Measurements from ENCODE around the gene EML1. TPM values are rescaled to one million over a fixed set of nuclear protein-coding genes. Genes with fewer than 3 reads are reported as not detected.

The EML1 gene
- polyA plus RNA-seq, 3 donors from 2014 or later, result not detected

DNA sequence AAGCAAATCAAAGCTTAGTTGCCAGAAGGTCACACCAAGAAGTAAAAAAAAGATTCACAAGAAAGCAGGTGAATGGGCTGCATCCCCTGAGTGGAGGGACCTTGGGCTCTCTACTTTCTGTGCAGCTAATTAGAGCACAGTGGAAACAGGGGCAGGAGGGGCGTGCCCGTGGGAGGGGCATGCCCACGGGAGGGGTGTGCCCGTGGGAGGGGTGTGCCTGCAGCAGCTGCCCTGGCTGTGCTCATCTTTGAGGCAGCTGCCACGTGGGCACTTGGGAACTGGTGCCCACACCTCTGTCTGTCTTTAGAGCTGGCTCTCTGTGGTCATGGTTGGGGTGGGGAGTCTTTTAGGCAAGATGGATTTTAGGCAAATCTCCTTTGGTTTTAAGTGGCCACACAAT, 60.0 kb downstream of the EML1 start:
- Mint-ChIP-seq H3K9me3 (peaks cover 0 to 3% (median 1%) of the 10 kb centered on the region in 6 donors), H3K4me3 (no peak overlapping the region), H3K4me1 (no peaks in the 10 kb centered on the region), H3K27me3 (ENCODE audit: low read depth in 3 of 3) (peaks cover 2 to 17% (median 11%) of the 10 kb centered on the region in 3 donors), H3K27ac (no peak overlapping the region), H3K36me3 (no peaks in the 10 kb centered on the region)
- DNase-seq, result no peak

DNA sequence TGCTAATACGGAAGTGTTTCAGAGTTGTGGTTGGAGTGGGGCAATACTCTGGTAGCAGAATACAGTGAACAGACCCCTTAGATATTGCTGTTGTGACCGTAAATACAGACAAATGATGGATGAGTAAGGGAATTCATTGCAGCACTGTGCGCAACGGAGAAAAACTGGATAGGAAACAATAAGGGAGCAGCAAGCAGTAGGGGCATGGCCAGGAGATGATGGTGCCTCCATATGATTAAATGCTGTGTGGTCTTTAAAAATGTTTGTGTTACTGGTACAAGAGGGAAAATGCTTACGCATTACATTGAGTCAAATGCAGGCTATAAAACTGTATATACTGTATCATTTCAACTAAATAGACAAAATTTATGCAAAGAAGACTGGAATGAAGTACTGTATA, 61.6 kb downstream of the EML1 start:
- no peak overlapping the region for H3K4me3 Mint-ChIP-seq
- no peaks in the 10 kb centered on the region for H3K9me3 Mint-ChIP-seq
- DNase-seq, result no peak
- H3K27ac Mint-ChIP-seq, result no peak overlapping the region
- no peaks in the 10 kb centered on the region for H3K36me3 Mint-ChIP-seq
- H3K27me3 Mint-ChIP-seq (ENCODE audit: low read depth in 3 of 3), result peaks cover 2 to 15% (median 11%) of the 10 kb centered on the region in 3 donors
- H3K4me1 Mint-ChIP-seq, result no peaks in the 10 kb centered on the region

- Mint-ChIP-seq H3K4me1 (no peaks in the 10 kb centered on the region), H3K36me3 (no peaks in the 10 kb centered on the region), H3K4me3 (no peak overlapping the region), H3K27ac (no peak overlapping the region), H3K9me3 (no peaks in the 10 kb centered on the region), H3K27me3 (ENCODE audit: low read depth in 3 of 3) (peaks cover 2 to 14% (median 13%) of the 10 kb centered on the region in 3 donors)
- no peak for DNase-seq
Observed at GRCh38 chr14:99855271-99855670, 62.1 kb downstream of the EML1 start.

DNA sequence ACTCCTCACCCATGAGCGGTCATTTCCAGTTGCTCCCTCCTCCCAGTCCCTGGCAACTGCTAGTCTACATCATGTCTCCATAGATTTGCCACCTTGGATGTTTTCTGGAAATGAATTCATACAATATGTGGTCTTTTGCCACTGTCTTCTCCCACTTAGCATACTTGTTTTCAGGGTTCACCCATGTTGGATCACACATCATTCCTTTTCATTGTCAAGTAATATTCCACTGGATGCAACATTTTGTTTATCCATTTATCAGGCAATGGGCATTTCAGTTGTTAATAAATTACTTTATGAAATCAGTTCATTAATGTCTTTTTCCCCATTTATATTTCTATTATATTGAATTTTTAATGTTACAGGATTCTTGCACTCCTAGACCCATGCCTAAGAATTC, 64.3 kb downstream of the EML1 start:
- H3K27me3 Mint-ChIP-seq (ENCODE audit: low read depth in 3 of 3), result peaks cover 2 to 6% (median 5%) of the 10 kb centered on the region in 3 donors
- DNase-seq, result no peak
- no peaks in the 10 kb centered on the region for H3K36me3 Mint-ChIP-seq
- H3K9me3 Mint-ChIP-seq, result no peaks in the 10 kb centered on the region
- H3K4me3 Mint-ChIP-seq, result no peak overlapping the region
- no peak overlapping the region for H3K27ac Mint-ChIP-seq
- no peaks in the 10 kb centered on the region for H3K4me1 Mint-ChIP-seq

- Mint-ChIP-seq H3K4me1 (no peaks in the 10 kb centered on the region), H3K27ac (no peak overlapping the region), H3K9me3 (no peaks in the 10 kb centered on the region), H3K36me3 (no peaks in the 10 kb centered on the region), H3K27me3 (ENCODE audit: low read depth in 3 of 3) (peaks cover 1 to 5% (median 3%) of the 10 kb centered on the region in 3 donors), H3K4me3 (no peak overlapping the region)
- DNase-seq, result no peak
Observed at GRCh38 chr14:99860219-99860618, 67.0 kb downstream of the EML1 start.

DNA sequence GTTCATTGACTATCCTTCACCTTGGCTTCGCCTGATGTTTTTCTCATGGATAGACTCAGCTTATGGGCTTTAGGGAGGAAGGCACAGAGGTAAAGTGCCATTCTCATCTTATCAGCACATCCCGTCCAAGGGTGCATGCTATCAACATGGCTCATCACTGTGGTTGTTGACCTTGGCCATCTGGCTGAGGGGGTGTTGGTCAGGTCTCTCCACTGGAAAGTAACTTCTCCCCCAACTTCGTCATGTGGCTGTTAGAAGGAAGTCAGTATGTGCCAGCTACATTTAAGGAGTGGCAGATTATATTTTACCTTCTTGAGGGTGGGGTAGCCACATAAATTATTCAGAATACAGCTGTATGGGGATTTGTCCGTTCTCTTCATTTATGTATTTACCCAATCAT, 68.9 kb downstream of the EML1 start:
- H3K9me3 Mint-ChIP-seq, result no peaks in the 10 kb centered on the region
- no peaks in the 10 kb centered on the region for H3K4me1 Mint-ChIP-seq
- no peak for DNase-seq
- peaks cover 3 to 7% (median 4%) of the 10 kb centered on the region in 3 donors for H3K27me3 Mint-ChIP-seq (ENCODE audit: low read depth in 3 of 3)
- no peak overlapping the region for H3K4me3 Mint-ChIP-seq
- no peaks in the 10 kb centered on the region for H3K36me3 Mint-ChIP-seq
- H3K27ac Mint-ChIP-seq, result no peak overlapping the region

DNA sequence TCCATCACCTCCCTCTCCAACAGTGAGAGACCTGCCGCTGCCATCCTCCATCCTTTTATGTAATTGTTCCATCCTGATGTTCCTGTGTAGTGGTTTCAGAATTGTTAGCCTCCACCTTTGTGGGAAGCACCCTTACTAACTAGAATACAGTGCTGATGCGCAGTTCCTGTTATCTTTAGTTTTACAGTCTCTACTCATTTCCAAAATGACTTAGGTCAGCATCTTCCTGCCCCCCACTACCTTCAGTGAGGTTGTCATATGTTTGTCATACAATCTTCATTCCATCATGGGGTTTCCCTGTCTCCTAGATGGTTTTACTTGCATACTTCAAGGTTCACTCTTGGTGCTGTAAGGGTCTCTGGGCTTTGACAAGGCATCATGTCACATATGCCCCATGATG, 69.8 kb downstream of the EML1 start:
- no peak overlapping the region for H3K27ac Mint-ChIP-seq
- H3K36me3 Mint-ChIP-seq, result no peaks in the 10 kb centered on the region
- H3K9me3 Mint-ChIP-seq, result no peaks in the 10 kb centered on the region
- H3K4me3 Mint-ChIP-seq, result no peak overlapping the region
- DNase-seq, result no peak
- H3K4me1 Mint-ChIP-seq, result no peaks in the 10 kb centered on the region
- peaks cover 3 to 7% (median 4%) of the 10 kb centered on the region in 3 donors for H3K27me3 Mint-ChIP-seq (ENCODE audit: low read depth in 3 of 3)

DNA sequence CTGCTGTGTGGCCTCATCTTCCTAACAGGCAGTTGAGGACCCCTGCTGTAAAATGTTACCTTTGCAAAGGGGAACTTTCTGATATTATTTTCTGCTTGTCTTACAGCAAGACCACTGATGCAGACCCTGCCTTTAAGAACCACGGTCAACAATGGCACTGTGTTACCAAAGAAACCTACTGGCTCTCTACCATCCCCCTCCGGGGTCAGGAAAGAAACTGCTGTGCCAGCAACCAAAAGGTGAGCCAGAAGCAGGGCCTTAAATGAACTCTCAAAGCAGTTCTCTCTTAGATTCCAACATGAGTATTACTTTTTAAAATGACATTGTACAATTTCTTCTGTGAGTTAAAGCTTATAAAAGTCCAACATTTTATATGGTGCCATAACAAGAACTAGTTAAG, 72.2 kb downstream of the EML1 start:
- Mint-ChIP-seq H3K27ac (no peak overlapping the region), H3K4me1 (no peaks in the 10 kb centered on the region), H3K36me3 (no peaks in the 10 kb centered on the region), H3K27me3 (ENCODE audit: low read depth in 3 of 3) (peaks cover 6 to 9% (median 6%) of the 10 kb centered on the region in 3 donors), H3K4me3 (no peak overlapping the region), H3K9me3 (no peaks in the 10 kb centered on the region)
- no peak for DNase-seq

DNA sequence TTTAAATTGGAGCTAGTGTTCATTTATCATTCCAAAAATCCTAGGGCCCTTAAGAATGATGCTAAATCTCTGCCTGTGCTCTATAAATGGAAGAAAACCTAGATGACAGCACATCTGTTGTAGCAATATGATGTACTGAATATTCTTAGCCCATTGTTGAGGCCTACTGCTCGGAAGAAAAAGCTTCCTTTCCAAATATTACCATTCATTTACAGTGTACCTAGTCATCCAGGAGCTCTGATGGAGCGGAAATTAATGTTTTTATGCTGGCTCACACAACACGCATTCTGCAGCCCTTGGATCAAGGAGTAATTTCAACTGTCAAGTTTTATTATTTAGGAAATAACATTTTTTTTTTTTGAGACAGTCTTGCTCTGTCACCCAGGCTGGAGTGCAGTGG, 77.4 kb downstream of the EML1 start:
- no peaks in the 10 kb centered on the region for H3K4me1 Mint-ChIP-seq
- no peak for DNase-seq
- peaks cover 5 to 8% (median 8%) of the 10 kb centered on the region in 3 donors for H3K27me3 Mint-ChIP-seq (ENCODE audit: low read depth in 3 of 3)
- no peaks in the 10 kb centered on the region for H3K9me3 Mint-ChIP-seq
- no peak overlapping the region for H3K4me3 Mint-ChIP-seq
- H3K27ac Mint-ChIP-seq, result no peak overlapping the region
- no peaks in the 10 kb centered on the region for H3K36me3 Mint-ChIP-seq

- Mint-ChIP-seq H3K4me3 (no peak overlapping the region), H3K36me3 (no peaks in the 10 kb centered on the region), H3K27me3 (ENCODE audit: low read depth in 3 of 3) (peaks cover 2 to 12% (median 6%) of the 10 kb centered on the region in 3 donors), H3K4me1 (no peaks in the 10 kb centered on the region), H3K9me3 (no peaks in the 10 kb centered on the region), H3K27ac (no peak overlapping the region)
- DNase-seq, result no peak
Observed at GRCh38 chr14:99871771-99872170, 78.6 kb downstream of the EML1 start.

GRCh38 chr14:99872786-99873440, 79.7 kb downstream of the EML1 start:
- DNase-seq, result no peak
- Mint-ChIP-seq H3K27me3 (ENCODE audit: low read depth in 3 of 3) (peaks cover 3 to 17% (median 7%) of the 10 kb centered on the region in 3 donors), H3K9me3 (no peaks in the 10 kb centered on the region), H3K4me3 (no peak overlapping the region), H3K27ac (no peak overlapping the region), H3K36me3 (no peaks in the 10 kb centered on the region), H3K4me1 (no peaks in the 10 kb centered on the region)

DNA sequence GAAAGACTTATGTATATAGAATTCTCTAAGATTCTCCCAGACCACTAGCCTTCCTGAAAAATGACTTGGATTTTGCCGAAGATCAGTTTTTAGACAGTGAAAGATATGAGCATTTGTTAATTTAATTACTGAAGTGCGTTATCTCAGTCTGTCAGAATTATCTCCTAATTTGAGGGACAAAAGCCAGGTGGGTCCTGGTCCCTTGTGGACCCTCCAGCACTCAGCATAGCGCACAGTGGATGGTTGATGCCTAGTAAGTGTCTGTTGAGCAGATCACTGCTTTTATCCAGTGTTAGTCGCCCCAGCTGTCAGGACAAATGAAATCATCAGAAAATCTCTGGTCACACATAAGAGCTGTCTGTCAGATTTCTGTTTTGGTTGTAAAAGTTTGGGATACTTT, 80.4 kb downstream of the EML1 start:
- Mint-ChIP-seq H3K27me3 (ENCODE audit: low read depth in 3 of 3) (peaks cover 2 to 16% (median 8%) of the 10 kb centered on the region in 3 donors), H3K27ac (no peak overlapping the region), H3K4me3 (no peak overlapping the region), H3K4me1 (no peaks in the 10 kb centered on the region), H3K36me3 (no peaks in the 10 kb centered on the region), H3K9me3 (no peaks in the 10 kb centered on the region)
- DNase-seq, result no peak

DNA sequence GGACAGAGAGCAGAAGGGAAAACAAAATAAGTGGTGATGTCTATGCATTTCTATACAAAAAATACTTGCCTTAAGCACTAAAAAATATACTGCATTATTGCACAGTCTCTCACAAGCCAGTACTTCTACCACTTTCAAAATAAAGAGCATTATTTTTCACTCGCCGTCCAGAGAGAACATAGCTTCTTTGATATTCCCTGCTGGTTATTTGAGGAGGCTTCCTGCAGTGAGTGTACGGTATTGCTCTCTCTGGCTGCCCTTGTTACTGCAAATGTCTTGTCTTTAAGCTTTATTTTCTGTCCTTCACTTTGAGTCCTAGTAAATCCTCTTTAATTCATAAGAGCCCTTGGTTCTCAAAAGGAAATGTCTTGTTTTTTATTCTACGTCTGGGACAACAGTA, 81.1 kb downstream of the EML1 start:
- Mint-ChIP-seq H3K4me1 (no peaks in the 10 kb centered on the region), H3K9me3 (no peaks in the 10 kb centered on the region), H3K27ac (no peak overlapping the region), H3K27me3 (ENCODE audit: low read depth in 3 of 3) (peaks cover 1 to 14% (median 8%) of the 10 kb centered on the region in 3 donors), H3K36me3 (no peaks in the 10 kb centered on the region), H3K4me3 (no peak overlapping the region)
- no peak for DNase-seq

DNA sequence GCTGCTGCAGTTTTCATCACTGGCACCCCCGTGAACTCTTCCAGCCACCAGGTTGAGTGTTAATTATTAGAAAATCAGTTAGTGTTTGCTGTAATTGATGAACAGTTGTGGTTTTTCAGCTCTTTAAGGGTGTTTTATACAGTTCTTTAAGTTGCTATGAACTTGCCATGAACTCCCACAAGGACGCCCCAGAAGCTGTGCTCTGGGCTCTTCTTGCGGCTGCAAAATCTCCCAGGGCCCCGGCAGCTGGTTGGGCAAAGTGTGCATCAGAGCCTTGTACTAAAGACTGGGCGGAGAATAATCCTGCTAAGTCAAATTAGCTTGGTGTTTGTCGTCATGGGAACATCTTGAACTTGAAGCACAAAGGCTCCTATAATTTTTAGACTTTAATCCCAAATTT, 82.2 kb downstream of the EML1 start:
- no peak for DNase-seq

GRCh38 chr14:99875836-99876235, 82.6 kb downstream of the EML1 start:
- DNase-seq, result no peak
- Mint-ChIP-seq H3K9me3 (no peaks in the 10 kb centered on the region), H3K4me1 (no peaks in the 10 kb centered on the region), H3K4me3 (no peak overlapping the region), H3K27me3 (ENCODE audit: low read depth in 3 of 3) (peaks cover 1 to 17% (median 4%) of the 10 kb centered on the region in 3 donors), H3K36me3 (no peaks in the 10 kb centered on the region), H3K27ac (no peak overlapping the region)

More for the DNA sequence above, 82.2 kb downstream of the EML1 start:
- Mint-ChIP-seq H3K36me3 (no peaks in the 10 kb centered on the region), H3K27me3 (ENCODE audit: low read depth in 3 of 3) (peaks cover 1 to 14% (median 4%) of the 10 kb centered on the region in 3 donors), H3K27ac (no peak overlapping the region), H3K4me3 (no peak overlapping the region), H3K4me1 (no peaks in the 10 kb centered on the region), H3K9me3 (no peaks in the 10 kb centered on the region)

Measured in immature natural killer cell (primary cell).